NCI-H128 (cell line): ENCODE results near the gene OPCML.
A peak's percentile ranks its signal among the peaks of the same experiment; 100 is the strongest.
"Not testable (repeated sequence)": the region's sequence is repeated elsewhere in the genome, so short reads cannot be mapped to it uniquely, and the experiment has no call there.

Source experiments
- DNase-seq: peaks from one replicate; lab custom pipeline; 2025; ENCODE audit not compliant: unreplicated experiment; lab: John Stamatoyannopoulos, UW

OPCML gene

GRCh38 chr11:132423266-132423665 is 1109.0 kb downstream of the OPCML start:
- DNase-seq = no peak

- no peak for DNase-seq
Measured at GRCh38 chr11:132422722-132423121, 1109.6 kb downstream of the OPCML start.

GRCh38 chr11:132421555-132421954 is 1110.7 kb downstream of the OPCML start:
- DNase-seq = no peak

- DNase-seq = no peak
Measured at GRCh38 chr11:132414451-132414850, 1117.8 kb downstream of the OPCML start.

GRCh38 chr11:132410383-132410782 is 1121.9 kb downstream of the OPCML start:
- DNase-seq = no peak

GRCh38 chr11:132409573-132410355 is 1122.5 kb downstream of the OPCML start:
- no peak for DNase-seq

GRCh38 chr11:132408877-132409276 is 1123.4 kb downstream of the OPCML start:
- DNase-seq = peak; percentile 45

- DNase-seq = no peak
Measured at GRCh38 chr11:132405728-132406127, 1126.6 kb downstream of the OPCML start.

GRCh38 chr11:132402071-132402684 is 1130.1 kb downstream of the OPCML start:
- peak; percentile 71 for DNase-seq

- DNase-seq = no peak
Measured at GRCh38 chr11:132396318-132396717, 1136.0 kb downstream of the OPCML start.

GRCh38 chr11:132395434-132395833 is 1136.9 kb downstream of the OPCML start:
- no peak for DNase-seq

- DNase-seq = no peak
Measured at GRCh38 chr11:132379540-132379939, 1152.8 kb downstream of the OPCML start.

- DNase-seq = no peak
Measured at GRCh38 chr11:132373405-132374143, 1158.7 kb downstream of the OPCML start.

GRCh38 chr11:132370114-132370513 is 1162.2 kb downstream of the OPCML start:
- not testable (repeated sequence) for DNase-seq

- no peak for DNase-seq
Measured at GRCh38 chr11:132367293-132367692, 1165.0 kb downstream of the OPCML start.

GRCh38 chr11:132365650-132366049 is 1166.7 kb downstream of the OPCML start:
- no peak for DNase-seq
